Measurements from ENCODE around the gene DDX39B.

DNA sequence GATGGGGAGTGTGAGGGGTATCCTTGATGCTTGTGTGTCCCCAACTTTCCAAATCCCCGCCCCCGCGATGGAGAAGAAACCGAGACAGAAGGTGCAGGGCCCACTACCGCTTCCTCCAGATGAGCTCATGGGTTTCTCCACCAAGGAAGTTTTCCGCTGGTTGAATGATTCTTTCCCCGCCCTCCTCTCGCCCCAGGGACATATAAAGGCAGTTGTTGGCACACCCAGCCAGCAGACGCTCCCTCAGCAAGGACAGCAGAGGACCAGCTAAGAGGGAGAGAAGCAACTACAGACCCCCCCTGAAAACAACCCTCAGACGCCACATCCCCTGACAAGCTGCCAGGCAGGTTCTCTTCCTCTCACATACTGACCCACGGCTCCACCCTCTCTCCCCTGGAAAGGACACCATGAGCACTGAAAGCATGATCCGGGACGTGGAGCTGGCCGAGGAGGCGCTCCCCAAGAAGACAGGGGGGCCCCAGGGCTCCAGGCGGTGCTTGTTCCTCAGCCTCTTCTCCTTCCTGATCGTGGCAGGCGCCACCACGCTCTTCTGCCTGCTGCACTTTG, 33.6 kb upstream of the DDX39B start, which contains the start of gene TNF:
- TF ChIP-seq, protein P1, sequence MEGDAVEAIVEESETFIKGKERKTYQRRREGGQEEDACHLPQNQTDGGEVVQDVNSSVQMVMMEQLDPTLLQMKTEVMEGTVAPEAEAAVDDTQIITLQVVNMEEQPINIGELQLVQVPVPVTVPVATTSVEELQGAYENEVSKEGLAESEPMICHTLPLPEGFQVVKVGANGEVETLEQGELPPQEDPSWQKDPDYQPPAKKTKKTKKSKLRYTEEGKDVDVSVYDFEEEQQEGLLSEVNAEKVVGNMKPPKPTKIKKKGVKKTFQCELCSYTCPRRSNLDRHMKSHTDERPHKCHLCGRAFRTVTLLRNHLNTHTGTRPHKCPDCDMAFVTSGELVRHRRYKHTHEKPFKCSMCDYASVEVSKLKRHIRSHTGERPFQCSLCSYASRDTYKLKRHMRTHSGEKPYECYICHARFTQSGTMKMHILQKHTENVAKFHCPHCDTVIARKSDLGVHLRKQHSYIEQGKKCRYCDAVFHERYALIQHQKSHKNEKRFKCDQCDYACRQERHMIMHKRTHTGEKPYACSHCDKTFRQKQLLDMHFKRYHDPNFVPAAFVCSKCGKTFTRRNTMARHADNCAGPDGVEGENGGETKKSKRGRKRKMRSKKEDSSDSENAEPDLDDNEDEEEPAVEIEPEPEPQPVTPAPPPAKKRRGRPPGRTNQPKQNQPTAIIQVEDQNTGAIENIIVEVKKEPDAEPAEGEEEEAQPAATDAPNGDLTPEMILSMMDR (IDR thresholded peaks at IDR 0.05): no peak
- peak; percentile 71 for TF ChIP-seq POLR2A (IDR thresholded peaks at IDR 0.05)
